Liver (tissue), 3 donors: Measurements from ENCODE around the gene PARP12.

Experiments
- GABPA ChIP-seq, 2 donors: IDR thresholded peaks in 1 of 2; conservative IDR thresholded peaks in 1 of 2; 2 replicates each; pipeline ENCODE4 v1.6.1; 2016; ENCODE audit warnings: antibody characterized with exemption in 2 of 2, mild to moderate bottlenecking in 1 of 2, moderate library complexity in 1 of 2
- REST ChIP-seq: IDR thresholded peaks from 2 replicates; pipeline ENCODE4 v1.6.1; 2016; ENCODE audit warnings: antibody characterized with exemption, mild to moderate bottlenecking
- YY1 ChIP-seq: IDR thresholded peaks from 2 replicates; pipeline ENCODE4 v1.6.1; 2016; ENCODE audit warnings: antibody characterized with exemption, mild to moderate bottlenecking
- TF ChIP-seq, protein P1 (sequence below): fragments of 150-350 bp; IDR thresholded peaks from 2 replicates; pipeline ENCODE4 v1.5.1; 2017; ENCODE audit warnings: improper control_type of control experiment, low read depth, low read length; ENCODE audit not compliant: missing input control
- donor health status: healthy.
- donor health status: healthy.

GRCh38 chr7:140028311-140028710 is 34.4 kb downstream of the PARP12 start:
- TF ChIP-seq, protein P1, sequence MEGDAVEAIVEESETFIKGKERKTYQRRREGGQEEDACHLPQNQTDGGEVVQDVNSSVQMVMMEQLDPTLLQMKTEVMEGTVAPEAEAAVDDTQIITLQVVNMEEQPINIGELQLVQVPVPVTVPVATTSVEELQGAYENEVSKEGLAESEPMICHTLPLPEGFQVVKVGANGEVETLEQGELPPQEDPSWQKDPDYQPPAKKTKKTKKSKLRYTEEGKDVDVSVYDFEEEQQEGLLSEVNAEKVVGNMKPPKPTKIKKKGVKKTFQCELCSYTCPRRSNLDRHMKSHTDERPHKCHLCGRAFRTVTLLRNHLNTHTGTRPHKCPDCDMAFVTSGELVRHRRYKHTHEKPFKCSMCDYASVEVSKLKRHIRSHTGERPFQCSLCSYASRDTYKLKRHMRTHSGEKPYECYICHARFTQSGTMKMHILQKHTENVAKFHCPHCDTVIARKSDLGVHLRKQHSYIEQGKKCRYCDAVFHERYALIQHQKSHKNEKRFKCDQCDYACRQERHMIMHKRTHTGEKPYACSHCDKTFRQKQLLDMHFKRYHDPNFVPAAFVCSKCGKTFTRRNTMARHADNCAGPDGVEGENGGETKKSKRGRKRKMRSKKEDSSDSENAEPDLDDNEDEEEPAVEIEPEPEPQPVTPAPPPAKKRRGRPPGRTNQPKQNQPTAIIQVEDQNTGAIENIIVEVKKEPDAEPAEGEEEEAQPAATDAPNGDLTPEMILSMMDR: no peak
- TF ChIP-seq REST (no peak), GABPA (IDR thresholded peaks at IDR 0.05 in 1 of 2, conservative IDR thresholded peaks at IDR 0.05 in 1 of 2) (no peak), YY1 (no peak)
